RWPE2 (cell line): ENCODE results near the gene PTPMT1.

Source experiments
- ATAC-seq: fragments of 200-7000 bp; cut with Tn5 transposase; 3 replicates; pipeline ENCODE4 v1.9.1; 2021; ENCODE audit warnings: low read depth
- DNase-seq: peaks from one replicate; pipeline ENCODE4 v3.0.0-alpha.2; 2020; ENCODE audit warnings: low spot score
- H3K27ac ChIP-seq: fragments of 450-650 bp; 2 replicates; pipeline ENCODE4 v1.5.1; 2017; ENCODE audit warnings: mild to moderate bottlenecking; ENCODE audit not compliant: poor library complexity, severe bottlenecking
- H3K27me3 ChIP-seq: fragments of 250-450 bp; sonication (Bioruptor Pico); 2 replicates; pipeline ENCODE4 v1.5.1; 2021; ENCODE audit warnings: mild to moderate bottlenecking, moderate library complexity; ENCODE audit not compliant: insufficient read depth, poor library complexity, severe bottlenecking
- H3K36me3 ChIP-seq: fragments of 250-450 bp; sonication (Bioruptor Pico); 2 replicates; pipeline ENCODE4 v1.5.1; 2020; ENCODE audit warnings: low read depth, mild to moderate bottlenecking, moderate library complexity
- H3K4me1 ChIP-seq: fragments of 250-450 bp; sonication (Bioruptor Pico); 2 replicates; pipeline ENCODE4 v1.5.1; 2021; ENCODE audit warnings: mild to moderate bottlenecking, moderate library complexity; ENCODE audit not compliant: insufficient read depth, poor library complexity, severe bottlenecking
- H3K4me3 ChIP-seq: fragments of 250-450 bp; sonication (Bioruptor Pico); 2 replicates; pipeline ENCODE4 v1.5.1; 2021; ENCODE audit warnings: mild to moderate bottlenecking, moderate library complexity; ENCODE audit not compliant: severe bottlenecking
- H3K9me3 ChIP-seq: fragments of 250-450 bp; sonication (Bioruptor Pico); 2 replicates; pipeline ENCODE4 v1.5.1; 2021; ENCODE audit warnings: mild to moderate bottlenecking, moderate library complexity; ENCODE audit not compliant: severe bottlenecking
- CTCF ChIP-seq: fragments of 450-650 bp; IDR thresholded peaks from one replicate; pipeline ENCODE4 v1.5.1; 2017; ENCODE audit warnings: mild to moderate bottlenecking, moderate library complexity; ENCODE audit not compliant: poor library complexity, severe bottlenecking

PTPMT1 gene

GRCh38 chr11:47578524-47579494 lies 13.4 kb downstream of the PTPMT1 start, which contains the start of the genes KBTBD4 and NDUFS3:
Gene KBTBD4, minus strand, starts transcription at chr11:47578970. Its CDS starts 19 bp downstream, at chr11:47578951.
Gene NDUFS3, plus strand, starts transcription at chr11:47579074. Its CDS starts 18 bp downstream, at chr11:47579092.
- ATAC-seq, result peak; percentile 88
- H3K36me3 ChIP-seq, result peaks cover 71% of the 10 kb centered on the region
- DNase-seq, result peak; percentile 88

GRCh38 chr11:47583844-47584243 lies 18.4 kb downstream of the PTPMT1 start:
- TF ChIP-seq CTCF, result no peak
- Histone ChIP-seq H3K27me3 (no peaks in the 10 kb centered on the region), H3K36me3 (peaks cover 48% of the 10 kb centered on the region), H3K4me3 (no peak overlapping the region), H3K4me1 (peaks cover 4% of the 10 kb centered on the region), H3K27ac (no peak overlapping the region), H3K9me3 (no peaks in the 10 kb centered on the region)
- ATAC-seq, result no peak
- DNase-seq, result no peak

More at GRCh38 chr11:47578524-47579494, 13.4 kb downstream of the PTPMT1 start, which contains the start of the genes KBTBD4 and NDUFS3:
- peak within 1 kb of the TSS; percentile 93 for H3K4me3 ChIP-seq
- H3K27ac ChIP-seq, result peak within 1 kb of the TSS; percentile 51
- H3K27me3 ChIP-seq, result no peaks in the 10 kb centered on the region
- no peak for TF ChIP-seq CTCF
- H3K9me3 ChIP-seq, result no peaks in the 10 kb centered on the region
- H3K4me1 ChIP-seq, result peaks cover 8% of the 10 kb centered on the region

- H3K27ac ChIP-seq, result no peak within 1 kb of the TSS
- no peak within 1 kb of the TSS for H3K4me3 ChIP-seq
- H3K27me3 ChIP-seq, result peaks cover 9% of the 10 kb centered on the region
- ATAC-seq (no peak; the same call in 2 of the 3 replicates), DNase-seq (no peak)
- no peaks in the 10 kb centered on the region for H3K9me3 ChIP-seq
- peaks cover 31% of the 10 kb centered on the region for H3K36me3 ChIP-seq
- TF ChIP-seq CTCF, result no peak
- no peaks in the 10 kb centered on the region for H3K4me1 ChIP-seq
Measured at GRCh38 chr11:47586098-47586855, 20.9 kb downstream of the PTPMT1 start, which contains the start of gene FAM180B. Gene FAM180B, plus strand, starts transcription at chr11:47586678. Its CDS starts 91 bp downstream, at chr11:47586769.

GRCh38 chr11:47587039-47587716 lies 21.8 kb downstream of the PTPMT1 start:
- DNase-seq, result no peak
- H3K27me3 ChIP-seq, result peaks cover 9% of the 10 kb centered on the region
- H3K36me3 ChIP-seq, result peaks cover 22% of the 10 kb centered on the region
- H3K9me3 ChIP-seq, result no peaks in the 10 kb centered on the region
- H3K27ac ChIP-seq, result no peak overlapping the region
- TF ChIP-seq CTCF, result no peak
- peak; percentile 11; the same call in 1 of the 3 replicates for ATAC-seq
- no peaks in the 10 kb centered on the region for H3K4me1 ChIP-seq
- H3K4me3 ChIP-seq, result no peak overlapping the region
